B cell (primary cell): ENCODE results near the gene ZNF641. TPM values are rescaled to one million over a fixed set of nuclear protein-coding genes. Genes with fewer than 3 reads are reported as not detected.

Experiments used
- ATAC-seq: fragments of 200-7000 bp; cut with Tn5 transposase; one replicate; pipeline ENCODE4 v1.10.0; 2021; ENCODE audit warnings: low read depth, mild to moderate bottlenecking, moderate number of reproducible peaks, moderate library complexity
- CTCF ChIA-PET: fragments of 350-600 bp; sonication (Branson Sonifier 250); formaldehyde crosslinking; loops from one replicate; lab custom pipeline; 2021; ENCODE audit warnings: antibody characterized with exemption, inconsistent platforms; lab: Charles Lee
- POLR2A ChIA-PET: fragments of 350-600 bp; sonication (Branson Sonifier 250); formaldehyde crosslinking; loops from one replicate; lab custom pipeline; 2021; ENCODE audit warnings: antibody characterized with exemption; lab: Charles Lee
- DNase-seq: peaks from one replicate; pipeline ENCODE4 v3.0.0; 2013
- H2AFZ ChIP-seq: 2 replicates; pipeline ENCODE4 v1.6.1; 2012; ENCODE audit warnings: mild to moderate bottlenecking, low read depth, low read length; ENCODE audit not compliant: insufficient read depth, poor library complexity, severe bottlenecking
- H3K27ac ChIP-seq, 2 donors: 1 replicate in 1 of 2; 2 replicates in 1 of 2; pipeline ENCODE4 v1.5.1; 2012 to 2013; ENCODE audit warnings: low read length in 2 of 2, mild to moderate bottlenecking in 2 of 2, moderate library complexity in 1 of 2
- H3K27me3 ChIP-seq, 4 experiments: fragments of 200-600 bp in 1 of 4; sonication (generic) in 1 of 4; replicated peaks in 1 of 4; 1 replicate in 2 of 4; 2 replicates in 2 of 4; pipeline versions ENCODE4 v1.6.1 to v1.7.0; 2013 to 2016; ENCODE audit warnings: low read length in 3 of 4, mild to moderate bottlenecking in 2 of 4, mixed read lengths in 1 of 4, moderate library complexity in 1 of 4; ENCODE audit not compliant: insufficient read depth in 4 of 4, control insufficient read depth in 3 of 4; ENCODE audit errors: control extremely low read depth in 1 of 4
- H3K36me3 ChIP-seq, 2 experiments: replicated peaks in 1 of 2; 1 replicate in 1 of 2; 2 replicates in 1 of 2; pipeline versions ENCODE4 v1.6.1 to v1.7.1; 2013; ENCODE audit warnings: low read length in 1 of 2; ENCODE audit not compliant: insufficient read depth in 2 of 2, control insufficient read depth in 1 of 2; ENCODE audit errors: control extremely low read depth in 1 of 2, extremely low read depth in 1 of 2
- H3K4me1 ChIP-seq, 2 donors: fragments of 200-600 bp in 1 of 2; sonication (generic) in 1 of 2; 1 replicate in 1 of 2; 2 replicates in 1 of 2; pipeline versions ENCODE4 v1.5.1 to v1.6.1; 2013 to 2017; ENCODE audit warnings: low read length in 2 of 2; ENCODE audit not compliant: control insufficient read depth in 2 of 2, insufficient read depth in 2 of 2
- H3K4me2 ChIP-seq: replicated peaks from 2 replicates; pipeline ENCODE3; 2012; ENCODE audit warnings: mild to moderate bottlenecking, low read depth, low read length; ENCODE audit not compliant: poor library complexity, severe bottlenecking
- H3K4me3 ChIP-seq, 5 experiments: fragments of 200-600 bp in 1 of 5; sonication (generic) in 1 of 5; 1 replicate in 3 of 5; 2 replicates in 2 of 5; pipeline versions ENCODE4 v1.5.1 to v1.7.0; 2011 to 2016; ENCODE audit warnings: low read length in 4 of 5, mild to moderate bottlenecking in 4 of 5, low read depth in 2 of 5, control low read depth in 1 of 5, moderate library complexity in 1 of 5; ENCODE audit not compliant: insufficient read depth in 1 of 5; ENCODE audit errors: control extremely low read depth in 1 of 5, extremely low read depth in 1 of 5
- H3K79me2 ChIP-seq: fragments of 200-600 bp; sonication (generic); one replicate; pipeline ENCODE4 v1.6.0; 2016; ENCODE audit warnings: low read length; ENCODE audit not compliant: control insufficient read depth, insufficient read depth
- H3K9ac ChIP-seq: fragments of 200-600 bp; sonication (generic); 2 replicates; pipeline ENCODE4 v1.6.1; 2017; ENCODE audit warnings: mild to moderate bottlenecking, low read length, moderate library complexity
- H3K9me3 ChIP-seq, 3 donors: one replicate each; pipeline versions ENCODE4 v1.6.1 to v1.7.1; 2013; ENCODE audit warnings: low read length in 2 of 3; ENCODE audit not compliant: control insufficient read depth in 2 of 3, insufficient read depth in 1 of 3; ENCODE audit errors: control extremely low read depth in 1 of 3
- H4K20me1 ChIP-seq: 2 replicates; pipeline ENCODE4 v1.6.0; 2012; ENCODE audit warnings: mild to moderate bottlenecking, low read length; ENCODE audit not compliant: insufficient read depth, control insufficient read depth, poor library complexity, severe bottlenecking
- H3K27ac Mint-ChIP-seq: one replicate; pipeline ENCODE4 v1.8.0; 2021; ENCODE audit warnings: mixed read lengths
- H3K27me3 Mint-ChIP-seq: one replicate; pipeline ENCODE4 v1.8.0; 2021; ENCODE audit warnings: mixed read lengths
- H3K4me1 Mint-ChIP-seq: one replicate; pipeline ENCODE4 v1.8.0; 2021; ENCODE audit warnings: mixed read lengths
- H3K4me3 Mint-ChIP-seq: one replicate; pipeline ENCODE4 v1.8.0; 2021; ENCODE audit warnings: mixed read lengths
- H3K9me3 Mint-ChIP-seq: one replicate; pipeline ENCODE4 v1.8.0; 2022; ENCODE audit warnings: mixed read lengths; ENCODE audit not compliant: insufficient read depth
- EZH2 ChIP-seq: IDR thresholded peaks from 2 replicates; pipeline ENCODE4 v1.6.1; 2012; ENCODE audit warnings: borderline replicate concordance, low read depth, mild to moderate bottlenecking, moderate library complexity, low read length; ENCODE audit not compliant: insufficient read depth, poor library complexity, severe bottlenecking
- WGBS: methylation state at CpG from one replicate; pipeline ENCODE4 v1.1.5; 2013; ENCODE audit warnings: missing lambda C conversion rate; ENCODE audit not compliant: insufficient coverage; 5-methylcytosine and 5-hydroxymethylcytosine counted together
- intact Hi-C: fragments of 100-400 bp; cut with micrococcal nuclease; formaldehyde crosslinking; loops from one replicate; pipeline ENCODE4 v1.10.0; 2022
- polyA plus RNA-seq: library from polyadenylated mRNA; depleted of rRNA; stranded (reverse); fragments of >200 nt; gene quantifications from 2 replicates; pipeline ENCODE4 v1.2.3, GENCODE V29; 2012
- total RNA-seq, 2 donors: library from RNA; stranded (reverse); fragments of 120-200 nt in 1 of 2; gene quantifications; 1 replicate in 1 of 2; 2 replicates in 1 of 2; pipeline versions ENCODE4 v1.2.3 to v1.2.4, GENCODE V29; 2013 to 2022
- TF ChIP-seq, protein P1 (sequence below): fragments of 200-600 bp; IDR thresholded peaks from one replicate; pipeline ENCODE4 v1.8.0; 2022; ENCODE audit warnings: antibody characterized with exemption, mild to moderate bottlenecking

Gene ZNF641
- total and polyA plus RNA-seq, 2 donors (not counting 1 experiment from before 2014, with no cell fraction given): 10.3 to 34.2 TPM

- intact Hi-C loops: no loop called here
- DNase-seq (no peak), ATAC-seq (no peak)
- Histone ChIP-seq H3K9ac (no peak overlapping the region), H3K9me3 (no peaks in the 10 kb centered on the region), H2AFZ (no peak overlapping the region), H4K20me1 (no peaks in the 10 kb centered on the region), H3K27ac (no peak overlapping the region), H3K79me2 (no peaks in the 10 kb centered on the region), H3K36me3 (no peaks in the 10 kb centered on the region), H3K4me3 (no peak overlapping the region), H3K27me3 (no peaks in the 10 kb centered on the region), H3K4me2 (no peak overlapping the region), H3K4me1 (no peaks in the 10 kb centered on the region)
- WGBS: 99% methylated on average over 8 of the region's 13 CpGs
- Mint-ChIP-seq H3K4me1 (no peaks in the 10 kb centered on the region), H3K27ac (no peak overlapping the region), H3K9me3 (no peaks in the 10 kb centered on the region), H3K4me3 (no peak overlapping the region), H3K27me3 (no peaks in the 10 kb centered on the region)
- POLR2A ChIA-PET: no interaction called here
- no peak for TF ChIP-seq EZH2
- TF ChIP-seq, protein P1, sequence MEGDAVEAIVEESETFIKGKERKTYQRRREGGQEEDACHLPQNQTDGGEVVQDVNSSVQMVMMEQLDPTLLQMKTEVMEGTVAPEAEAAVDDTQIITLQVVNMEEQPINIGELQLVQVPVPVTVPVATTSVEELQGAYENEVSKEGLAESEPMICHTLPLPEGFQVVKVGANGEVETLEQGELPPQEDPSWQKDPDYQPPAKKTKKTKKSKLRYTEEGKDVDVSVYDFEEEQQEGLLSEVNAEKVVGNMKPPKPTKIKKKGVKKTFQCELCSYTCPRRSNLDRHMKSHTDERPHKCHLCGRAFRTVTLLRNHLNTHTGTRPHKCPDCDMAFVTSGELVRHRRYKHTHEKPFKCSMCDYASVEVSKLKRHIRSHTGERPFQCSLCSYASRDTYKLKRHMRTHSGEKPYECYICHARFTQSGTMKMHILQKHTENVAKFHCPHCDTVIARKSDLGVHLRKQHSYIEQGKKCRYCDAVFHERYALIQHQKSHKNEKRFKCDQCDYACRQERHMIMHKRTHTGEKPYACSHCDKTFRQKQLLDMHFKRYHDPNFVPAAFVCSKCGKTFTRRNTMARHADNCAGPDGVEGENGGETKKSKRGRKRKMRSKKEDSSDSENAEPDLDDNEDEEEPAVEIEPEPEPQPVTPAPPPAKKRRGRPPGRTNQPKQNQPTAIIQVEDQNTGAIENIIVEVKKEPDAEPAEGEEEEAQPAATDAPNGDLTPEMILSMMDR: no peak
- CTCF ChIA-PET: no interaction called here
These were observed 43.5 kb downstream of the ZNF641 start for GRCh38 chr12:48307269-48307668.

DNA sequence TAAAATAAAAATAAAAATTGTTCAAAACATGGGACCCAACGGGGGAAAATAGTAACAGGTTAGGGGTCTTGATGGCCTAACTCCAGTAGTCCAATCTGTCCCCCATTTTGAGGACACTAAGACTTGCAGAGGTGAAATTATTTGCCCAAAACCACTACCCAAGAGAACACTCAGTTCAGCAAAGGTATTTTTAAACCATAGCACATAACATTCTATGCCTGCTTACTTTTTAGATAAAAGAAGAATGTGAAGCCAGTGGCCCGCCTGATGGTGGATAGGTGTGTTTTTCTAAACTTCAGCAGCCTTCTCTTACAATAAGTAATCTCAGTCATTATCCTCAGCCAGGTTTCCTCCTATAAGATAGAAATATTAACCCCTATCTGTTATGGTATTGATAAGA lies 45.5 kb downstream of the ZNF641 start:
- Histone ChIP-seq H3K27me3 (no peaks in the 10 kb centered on the region), H3K36me3 (no peaks in the 10 kb centered on the region), H3K79me2 (no peaks in the 10 kb centered on the region), H3K4me2 (no peak overlapping the region), H2AFZ (no peak overlapping the region), H3K9ac (no peak overlapping the region), H3K27ac (no peak overlapping the region), H3K4me1 (no peaks in the 10 kb centered on the region), H3K9me3 (no peaks in the 10 kb centered on the region), H3K4me3 (no peak overlapping the region), H4K20me1 (no peaks in the 10 kb centered on the region)
- no CpG with 5 or more reads among the region's 2 CpGs for WGBS
- ATAC-seq (no peak), DNase-seq (no peak)
- Mint-ChIP-seq H3K27ac (no peak overlapping the region), H3K9me3 (no peaks in the 10 kb centered on the region), H3K4me1 (no peaks in the 10 kb centered on the region), H3K27me3 (no peaks in the 10 kb centered on the region), H3K4me3 (no peak overlapping the region)
- TF ChIP-seq, protein P1: no peak
- no peak for TF ChIP-seq EZH2
- intact Hi-C loops: no loop called here
- CTCF ChIA-PET: no interaction called here
- POLR2A ChIA-PET: no interaction called here
